Tibial nerve (tissue), 4 donors: ENCODE measurements around the gene B3GAT3.

Experiments used
- EP300 ChIP-seq, 2 donors: sonication (generic); formaldehyde crosslinking; IDR thresholded peaks; one replicate each; pipeline ENCODE4 v1.6.1; 2017; ENCODE audit warnings: antibody characterized with exemption in 2 of 2, mild to moderate bottlenecking in 1 of 2
- POLR2A ChIP-seq, 2 donors: fragments of 450-650 bp; IDR thresholded peaks; one replicate each; pipeline ENCODE4 v1.6.1; 2017; ENCODE audit warnings: antibody characterized with exemption in 2 of 2, mild to moderate bottlenecking in 2 of 2, moderate library complexity in 2 of 2
- TF ChIP-seq, protein P1 (sequence below), 5 experiments: fragments of 200-600 bp in 3 of 5; fragments of 450-650 bp in 2 of 5; sonication (generic) in 3 of 5; IDR thresholded peaks; one replicate each; pipeline ENCODE4 v1.5.1; 2016 to 2019; ENCODE audit warnings: antibody characterized with exemption in 5 of 5, mild to moderate bottlenecking in 3 of 5, moderate library complexity in 2 of 5

DNA sequence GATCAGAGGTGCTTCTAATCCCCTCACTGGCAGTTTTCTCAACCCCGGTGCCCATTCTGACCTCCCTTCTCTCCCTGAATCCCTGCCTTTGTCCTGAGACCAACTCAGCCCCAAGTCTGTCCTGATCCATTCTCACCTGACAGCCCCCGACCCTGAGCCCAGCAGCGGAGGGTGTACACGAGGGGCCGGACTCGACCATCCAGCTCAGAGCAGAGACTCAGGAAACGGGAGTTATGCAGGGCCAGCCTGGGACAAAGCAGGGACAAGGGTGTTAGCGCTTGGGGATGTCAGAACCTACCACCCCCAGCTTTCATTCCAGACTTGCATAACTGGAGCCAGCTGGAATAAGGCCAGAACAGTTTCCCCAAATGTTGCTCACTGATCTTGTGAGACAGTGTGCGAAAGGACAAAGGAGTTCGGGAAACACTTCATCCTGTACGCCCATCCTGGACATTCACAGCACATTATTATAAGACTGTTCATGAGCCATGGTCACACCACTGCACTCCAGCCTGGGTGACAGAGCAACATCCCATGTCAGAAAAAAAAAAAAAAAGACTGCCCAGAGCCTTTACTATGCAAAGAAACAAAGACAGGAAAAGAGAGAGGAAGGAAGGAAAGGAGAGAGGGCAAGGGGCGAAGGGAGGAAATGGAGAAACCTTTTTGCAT lies 44.6 kb downstream of the B3GAT3 start:
- TF ChIP-seq, protein P1, sequence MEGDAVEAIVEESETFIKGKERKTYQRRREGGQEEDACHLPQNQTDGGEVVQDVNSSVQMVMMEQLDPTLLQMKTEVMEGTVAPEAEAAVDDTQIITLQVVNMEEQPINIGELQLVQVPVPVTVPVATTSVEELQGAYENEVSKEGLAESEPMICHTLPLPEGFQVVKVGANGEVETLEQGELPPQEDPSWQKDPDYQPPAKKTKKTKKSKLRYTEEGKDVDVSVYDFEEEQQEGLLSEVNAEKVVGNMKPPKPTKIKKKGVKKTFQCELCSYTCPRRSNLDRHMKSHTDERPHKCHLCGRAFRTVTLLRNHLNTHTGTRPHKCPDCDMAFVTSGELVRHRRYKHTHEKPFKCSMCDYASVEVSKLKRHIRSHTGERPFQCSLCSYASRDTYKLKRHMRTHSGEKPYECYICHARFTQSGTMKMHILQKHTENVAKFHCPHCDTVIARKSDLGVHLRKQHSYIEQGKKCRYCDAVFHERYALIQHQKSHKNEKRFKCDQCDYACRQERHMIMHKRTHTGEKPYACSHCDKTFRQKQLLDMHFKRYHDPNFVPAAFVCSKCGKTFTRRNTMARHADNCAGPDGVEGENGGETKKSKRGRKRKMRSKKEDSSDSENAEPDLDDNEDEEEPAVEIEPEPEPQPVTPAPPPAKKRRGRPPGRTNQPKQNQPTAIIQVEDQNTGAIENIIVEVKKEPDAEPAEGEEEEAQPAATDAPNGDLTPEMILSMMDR (IDR thresholded peaks at IDR 0.05): no peak
- TF ChIP-seq POLR2A (IDR thresholded peaks at IDR 0.05) (no peak), EP300 (IDR thresholded peaks at IDR 0.05) (peak in 1 of 2 donors; percentile 54)
